NB4 (cell line): Measurements from ENCODE around the gene SPRYD7.

Source experiments
- DNase-seq: peaks from one replicate; pipeline ENCODE4 v3.0.0; 2010; ENCODE audit warnings: low read depth
- H3K4me3 ChIP-seq: one replicate; pipeline ENCODE4 v1.5.1; 2011; ENCODE audit warnings: mild to moderate bottlenecking, low read depth, low read length, moderate library complexity
- CTCF ChIP-seq: IDR thresholded peaks from one replicate; pipeline ENCODE4 v1.5.1; 2012; ENCODE audit warnings: low read depth, low read length
- MAX ChIP-seq: IDR thresholded peaks from 2 replicates; pipeline ENCODE4 v1.6.1; 2011; ENCODE audit warnings: low read depth, low read length
- MYC ChIP-seq: IDR thresholded peaks from 2 replicates; pipeline ENCODE4 v1.6.1; 2011; ENCODE audit warnings: low read depth, low read length
- POLR2A ChIP-seq: IDR thresholded peaks from 2 replicates; pipeline ENCODE4 v1.6.1; 2011; ENCODE audit warnings: mild to moderate bottlenecking; ENCODE audit not compliant: insufficient read length; ENCODE audit errors: extremely low read depth

SPRYD7 gene

GRCh38 chr13:49864509-49864908 is 71.6 kb downstream of the SPRYD7 start:
- TF ChIP-seq MYC, result no peak
- no peak for TF ChIP-seq POLR2A
- no peak for TF ChIP-seq MAX
- TF ChIP-seq CTCF, result no peak
- H3K4me3 ChIP-seq, result no peak overlapping the region
- DNase-seq, result no peak
